ENCODE measurements around the gene FEM1C.

DNA sequence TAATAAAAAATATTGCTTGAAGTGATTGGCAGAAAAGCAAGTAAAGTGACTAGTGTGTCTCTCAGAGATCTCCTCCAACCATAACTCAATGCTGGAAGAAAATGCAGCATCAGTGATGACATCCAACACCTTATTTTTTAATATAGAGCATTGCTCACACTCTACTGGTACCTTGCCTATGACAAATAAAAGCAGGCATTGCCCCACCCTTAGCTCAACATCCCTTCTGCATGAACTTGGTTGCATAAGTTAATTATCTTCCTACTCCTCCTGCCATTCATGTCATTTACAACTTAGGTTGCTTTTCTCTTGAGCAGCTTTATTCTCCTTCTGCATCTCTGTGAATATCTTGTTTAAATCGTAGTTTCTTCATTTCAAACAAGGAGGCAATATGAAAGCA, 41.2 kb downstream of the FEM1C start:
- TF ChIP-seq, protein P1, sequence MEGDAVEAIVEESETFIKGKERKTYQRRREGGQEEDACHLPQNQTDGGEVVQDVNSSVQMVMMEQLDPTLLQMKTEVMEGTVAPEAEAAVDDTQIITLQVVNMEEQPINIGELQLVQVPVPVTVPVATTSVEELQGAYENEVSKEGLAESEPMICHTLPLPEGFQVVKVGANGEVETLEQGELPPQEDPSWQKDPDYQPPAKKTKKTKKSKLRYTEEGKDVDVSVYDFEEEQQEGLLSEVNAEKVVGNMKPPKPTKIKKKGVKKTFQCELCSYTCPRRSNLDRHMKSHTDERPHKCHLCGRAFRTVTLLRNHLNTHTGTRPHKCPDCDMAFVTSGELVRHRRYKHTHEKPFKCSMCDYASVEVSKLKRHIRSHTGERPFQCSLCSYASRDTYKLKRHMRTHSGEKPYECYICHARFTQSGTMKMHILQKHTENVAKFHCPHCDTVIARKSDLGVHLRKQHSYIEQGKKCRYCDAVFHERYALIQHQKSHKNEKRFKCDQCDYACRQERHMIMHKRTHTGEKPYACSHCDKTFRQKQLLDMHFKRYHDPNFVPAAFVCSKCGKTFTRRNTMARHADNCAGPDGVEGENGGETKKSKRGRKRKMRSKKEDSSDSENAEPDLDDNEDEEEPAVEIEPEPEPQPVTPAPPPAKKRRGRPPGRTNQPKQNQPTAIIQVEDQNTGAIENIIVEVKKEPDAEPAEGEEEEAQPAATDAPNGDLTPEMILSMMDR (IDR thresholded peaks at IDR 0.05 in 2 of 3, conservative IDR thresholded peaks at IDR 0.05 in 1 of 3; ENCODE audit: insufficient read depth in 2 of 3, low read depth in 1 of 3, low read length in 3 of 3), result no peak
- no peak for TF ChIP-seq SMARCA4 (IDR thresholded peaks at IDR 0.05)
- TF ChIP-seq GABPA (tag; conservative IDR thresholded peaks at IDR 0.05; ENCODE audit: low read depth), result no peak
- no peak for TF ChIP-seq ZC3H11A (IDR thresholded peaks at IDR 0.05; ENCODE audit: low read depth, low read length)
- TF ChIP-seq HDAC1 (IDR thresholded peaks at IDR 0.05), result no peak
- TF ChIP-seq, protein P2, sequence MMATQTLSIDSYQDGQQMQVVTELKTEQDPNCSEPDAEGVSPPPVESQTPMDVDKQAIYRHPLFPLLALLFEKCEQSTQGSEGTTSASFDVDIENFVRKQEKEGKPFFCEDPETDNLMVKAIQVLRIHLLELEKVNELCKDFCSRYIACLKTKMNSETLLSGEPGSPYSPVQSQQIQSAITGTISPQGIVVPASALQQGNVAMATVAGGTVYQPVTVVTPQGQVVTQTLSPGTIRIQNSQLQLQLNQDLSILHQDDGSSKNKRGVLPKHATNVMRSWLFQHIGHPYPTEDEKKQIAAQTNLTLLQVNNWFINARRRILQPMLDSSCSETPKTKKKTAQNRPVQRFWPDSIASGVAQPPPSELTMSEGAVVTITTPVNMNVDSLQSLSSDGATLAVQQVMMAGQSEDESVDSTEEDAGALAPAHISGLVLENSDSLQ (IDR thresholded peaks at IDR 0.05), result no peak
- TF ChIP-seq, protein P3, sequence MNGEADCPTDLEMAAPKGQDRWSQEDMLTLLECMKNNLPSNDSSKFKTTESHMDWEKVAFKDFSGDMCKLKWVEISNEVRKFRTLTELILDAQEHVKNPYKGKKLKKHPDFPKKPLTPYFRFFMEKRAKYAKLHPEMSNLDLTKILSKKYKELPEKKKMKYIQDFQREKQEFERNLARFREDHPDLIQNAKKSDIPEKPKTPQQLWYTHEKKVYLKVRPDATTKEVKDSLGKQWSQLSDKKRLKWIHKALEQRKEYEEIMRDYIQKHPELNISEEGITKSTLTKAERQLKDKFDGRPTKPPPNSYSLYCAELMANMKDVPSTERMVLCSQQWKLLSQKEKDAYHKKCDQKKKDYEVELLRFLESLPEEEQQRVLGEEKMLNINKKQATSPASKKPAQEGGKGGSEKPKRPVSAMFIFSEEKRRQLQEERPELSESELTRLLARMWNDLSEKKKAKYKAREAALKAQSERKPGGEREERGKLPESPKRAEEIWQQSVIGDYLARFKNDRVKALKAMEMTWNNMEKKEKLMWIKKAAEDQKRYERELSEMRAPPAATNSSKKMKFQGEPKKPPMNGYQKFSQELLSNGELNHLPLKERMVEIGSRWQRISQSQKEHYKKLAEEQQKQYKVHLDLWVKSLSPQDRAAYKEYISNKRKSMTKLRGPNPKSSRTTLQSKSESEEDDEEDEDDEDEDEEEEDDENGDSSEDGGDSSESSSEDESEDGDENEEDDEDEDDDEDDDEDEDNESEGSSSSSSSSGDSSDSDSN (IDR thresholded peaks at IDR 0.05; ENCODE audit: borderline replicate concordance in 1 of 2, low read depth in 2 of 2, low read length in 2 of 2), result no peak
- TF ChIP-seq, protein P4, sequence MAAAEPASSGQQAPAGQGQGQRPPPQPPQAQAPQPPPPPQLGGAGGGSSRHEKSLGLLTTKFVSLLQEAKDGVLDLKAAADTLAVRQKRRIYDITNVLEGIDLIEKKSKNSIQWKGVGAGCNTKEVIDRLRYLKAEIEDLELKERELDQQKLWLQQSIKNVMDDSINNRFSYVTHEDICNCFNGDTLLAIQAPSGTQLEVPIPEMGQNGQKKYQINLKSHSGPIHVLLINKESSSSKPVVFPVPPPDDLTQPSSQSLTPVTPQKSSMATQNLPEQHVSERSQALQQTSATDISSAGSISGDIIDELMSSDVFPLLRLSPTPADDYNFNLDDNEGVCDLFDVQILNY (CRISPR knock-in tag; IDR thresholded peaks at IDR 0.05), result no peak
